Measurements from ENCODE around the gene MAS1.

DNA sequence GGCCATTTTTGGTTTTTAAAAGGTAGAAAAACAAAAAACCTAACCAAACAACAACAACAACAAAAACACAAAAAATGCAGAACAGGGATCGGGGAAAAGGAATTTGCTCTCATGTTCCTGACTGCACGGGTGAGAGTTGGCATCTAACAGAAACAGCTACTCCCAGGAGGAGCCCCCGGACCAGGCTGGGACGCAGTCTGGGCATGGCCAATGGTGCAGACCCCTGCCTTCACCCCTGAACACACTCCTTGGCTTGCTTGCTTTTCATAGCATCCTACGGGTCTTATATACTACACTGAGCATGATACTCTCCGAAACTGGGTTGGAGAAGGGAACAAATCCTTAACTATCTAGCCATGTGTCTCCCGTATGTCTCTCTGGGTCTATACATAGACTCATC, 587 bp upstream of the MAS1 start:
- no peak for TF ChIP-seq TCF4 (CRISPR knock-in tag; IDR thresholded peaks at IDR 0.05; ENCODE audit: borderline replicate concordance)
- TF ChIP-seq, protein P1, sequence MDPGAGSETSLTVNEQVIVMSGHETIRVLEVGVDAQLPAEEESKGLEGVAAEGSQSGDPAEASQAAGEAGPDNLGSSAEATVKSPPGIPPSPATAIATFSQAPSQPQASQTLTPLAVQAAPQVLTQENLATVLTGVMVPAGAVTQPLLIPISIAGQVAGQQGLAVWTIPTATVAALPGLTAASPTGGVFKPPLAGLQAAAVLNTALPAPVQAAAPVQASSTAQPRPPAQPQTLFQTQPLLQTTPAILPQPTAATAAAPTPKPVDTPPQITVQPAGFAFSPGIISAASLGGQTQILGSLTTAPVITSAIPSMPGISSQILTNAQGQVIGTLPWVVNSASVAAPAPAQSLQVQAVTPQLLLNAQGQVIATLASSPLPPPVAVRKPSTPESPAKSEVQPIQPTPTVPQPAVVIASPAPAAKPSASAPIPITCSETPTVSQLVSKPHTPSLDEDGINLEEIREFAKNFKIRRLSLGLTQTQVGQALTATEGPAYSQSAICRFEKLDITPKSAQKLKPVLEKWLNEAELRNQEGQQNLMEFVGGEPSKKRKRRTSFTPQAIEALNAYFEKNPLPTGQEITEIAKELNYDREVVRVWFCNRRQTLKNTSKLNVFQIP (CRISPR knock-in tag; IDR thresholded peaks at IDR 0.05; ENCODE audit: borderline replicate concordance, low read depth): no peak
- TF ChIP-seq, protein P2, sequence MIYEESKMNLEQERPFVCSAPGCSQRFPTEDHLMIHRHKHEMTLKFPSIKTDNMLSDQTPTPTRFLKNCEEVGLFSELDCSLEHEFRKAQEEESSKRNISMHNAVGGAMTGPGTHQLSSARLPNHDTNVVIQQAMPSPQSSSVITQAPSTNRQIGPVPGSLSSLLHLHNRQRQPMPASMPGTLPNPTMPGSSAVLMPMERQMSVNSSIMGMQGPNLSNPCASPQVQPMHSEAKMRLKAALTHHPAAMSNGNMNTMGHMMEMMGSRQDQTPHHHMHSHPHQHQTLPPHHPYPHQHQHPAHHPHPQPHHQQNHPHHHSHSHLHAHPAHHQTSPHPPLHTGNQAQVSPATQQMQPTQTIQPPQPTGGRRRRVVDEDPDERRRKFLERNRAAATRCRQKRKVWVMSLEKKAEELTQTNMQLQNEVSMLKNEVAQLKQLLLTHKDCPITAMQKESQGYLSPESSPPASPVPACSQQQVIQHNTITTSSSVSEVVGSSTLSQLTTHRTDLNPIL (CRISPR knock-in tag; IDR thresholded peaks at IDR 0.05; ENCODE audit: low read depth): no peak
